GM19438 (cell line): ENCODE measurements around the gene IGSF9.

ENCODE experiments used
- ATAC-seq: cut with Tn5 transposase; IDR thresholded peaks from one replicate; pipeline ENCODE4 v1.9.1; 2021; ENCODE audit warnings: low read depth; ENCODE audit not compliant: unreplicated experiment

Gene IGSF9

DNA sequence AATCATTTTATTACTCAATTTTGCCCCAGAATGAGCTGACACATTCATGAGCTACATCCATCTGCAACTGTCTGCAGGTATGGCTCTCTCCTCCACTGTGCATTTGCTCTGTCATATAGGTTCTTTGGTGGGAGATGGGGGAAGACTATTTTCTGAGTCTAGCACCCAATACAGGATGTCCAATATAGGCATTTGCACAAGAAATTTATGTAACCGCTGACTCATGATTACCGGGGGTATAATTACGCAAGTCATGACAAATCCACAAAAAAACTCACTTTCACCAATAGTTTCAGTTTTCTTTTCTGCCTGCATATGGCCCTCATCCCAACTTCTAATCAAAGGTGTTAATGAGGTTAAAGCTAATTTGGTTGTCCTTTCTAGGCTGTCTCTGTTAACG is 65.4 kb downstream of the IGSF9 start:
- no peak for ATAC-seq

DNA sequence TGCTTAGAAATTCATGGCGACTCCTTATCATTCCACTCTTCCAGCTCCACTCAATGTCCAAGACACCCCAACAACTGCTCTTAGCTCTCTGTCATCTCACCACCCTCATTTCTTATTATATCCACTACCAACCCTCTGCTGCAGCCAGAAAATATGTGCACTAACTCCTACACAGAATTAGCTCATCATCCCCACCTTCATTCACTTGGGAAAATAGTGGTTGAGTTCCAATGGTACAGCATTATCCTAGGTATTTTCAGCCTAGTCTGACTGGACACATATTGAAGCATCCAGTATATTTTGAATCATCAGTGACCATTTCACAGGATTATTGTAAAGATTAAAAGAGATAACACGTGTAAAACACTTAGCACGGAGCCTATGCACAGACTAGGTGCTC is 66.3 kb downstream of the IGSF9 start:
- ATAC-seq: no peak

DNA sequence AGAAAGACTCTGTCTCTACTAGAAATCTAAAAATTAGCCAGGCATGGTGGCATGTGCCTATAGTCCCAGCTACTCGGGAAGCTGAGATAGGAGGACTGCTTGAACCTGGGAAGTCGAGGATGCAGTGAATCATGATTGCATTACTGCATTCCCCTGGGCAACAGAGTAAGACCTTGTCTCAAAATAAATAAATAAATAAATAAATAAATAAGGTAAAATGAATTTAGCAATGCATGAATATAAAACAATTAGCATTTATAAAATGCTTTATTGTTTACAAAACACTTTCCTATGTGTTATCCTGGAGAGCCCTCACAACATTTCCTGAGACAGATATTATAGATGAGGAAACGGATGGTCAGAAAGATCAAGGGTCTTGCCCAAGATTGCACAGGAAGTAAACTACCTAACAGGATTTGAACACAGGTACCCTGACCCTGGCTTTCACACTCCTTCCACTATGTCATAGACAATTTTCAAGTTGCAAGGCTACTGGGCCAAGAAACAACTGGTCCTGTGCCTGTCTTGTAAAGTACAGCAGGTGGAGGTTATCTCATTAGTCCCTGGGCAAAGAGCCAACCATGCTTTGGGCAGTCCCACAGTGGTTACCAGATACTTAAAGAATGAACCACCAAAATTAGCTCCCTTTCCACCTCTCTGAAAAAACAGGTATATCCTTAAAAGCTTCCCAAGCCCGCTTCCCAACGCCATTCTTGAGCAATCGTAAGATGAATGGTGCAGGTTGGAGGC is 67.5 kb downstream of the IGSF9 start:
- ATAC-seq: no peak
